Panc1 (cell line): ENCODE measurements around the gene NOVA2. TPM values are rescaled to one million over a fixed set of nuclear protein-coding genes. Genes with fewer than 3 reads are reported as not detected.

Source experiments
- ATAC-seq: fragments of 200-7000 bp; cut with Tn5 transposase; 2 replicates; pipeline ENCODE4 v1.9.1; 2020; ENCODE audit warnings: mild to moderate bottlenecking, moderate library complexity
- BruUV-seq: library from RNA; stranded (reverse); fragments of 400-500 nt; replicated peaks from 2 replicates; lab custom pipeline; 2021; lab: Mats Ljungman, UMichigan
- CTCF ChIA-PET: fragments of 300-600 bp; sonication (Branson Sonifier 250); formaldehyde crosslinking; loops from one replicate; lab custom pipeline; 2022; ENCODE audit warnings: antibody characterized with exemption; lab: Charles Lee
- POLR2A ChIA-PET: fragments of 300-600 bp; sonication (Branson Sonifier 250); formaldehyde crosslinking; loops from one replicate; lab custom pipeline; 2022; ENCODE audit warnings: antibody characterized with exemption; lab: Charles Lee
- DNase-seq: peaks from one replicate; pipeline ENCODE4 v3.0.0-alpha.2; 2010; ENCODE audit warnings: low read depth, low spot score
- H3K27ac ChIP-seq: 2 replicates; pipeline ENCODE4 v1.5.1; 2011; ENCODE audit warnings: mild to moderate bottlenecking, low read length, inconsistent platforms
- H3K27me3 ChIP-seq: fragments of 200-500 bp; sonication (Bioruptor generic); 2 replicates; pipeline ENCODE4 v1.6.0; 2014; ENCODE audit warnings: low read length, inconsistent platforms; ENCODE audit not compliant: control insufficient read depth, insufficient read depth
- H3K36me3 ChIP-seq: fragments of 200-500 bp; sonication (Bioruptor generic); 2 replicates; pipeline ENCODE4 v1.5.1; 2014; ENCODE audit warnings: inconsistent platforms, mild to moderate bottlenecking, low read length, moderate library complexity; ENCODE audit not compliant: control insufficient read depth, insufficient read depth
- H3K4me1 ChIP-seq: 2 replicates; pipeline ENCODE4 v1.5.1; 2011; ENCODE audit warnings: inconsistent platforms, mild to moderate bottlenecking, low read length, moderate library complexity; ENCODE audit not compliant: control insufficient read depth, insufficient read depth
- H3K4me3 ChIP-seq, 2 experiments: 2 replicates each; pipeline ENCODE4 v1.5.1; 2011 to 2012; ENCODE audit warnings: low read depth in 2 of 2, low read length in 2 of 2, mild to moderate bottlenecking in 2 of 2, inconsistent platforms in 1 of 2, moderate library complexity in 1 of 2
- H3K9me3 ChIP-seq: fragments of 200-500 bp; sonication (Bioruptor generic); 2 replicates; pipeline ENCODE4 v1.5.1; 2014; ENCODE audit warnings: low read depth, mild to moderate bottlenecking, inconsistent platforms, low read length, moderate library complexity; ENCODE audit not compliant: control insufficient read depth, insufficient read depth
- CTCF ChIP-seq: fragments of 450-650 bp; IDR thresholded peaks from 2 replicates; pipeline ENCODE4 v1.5.1; 2017; ENCODE audit warnings: mild to moderate bottlenecking
- POLR2AphosphoS5 ChIP-seq: IDR thresholded peaks from 2 replicates; pipeline ENCODE4 v1.6.1; 2012; ENCODE audit warnings: mild to moderate bottlenecking, low read depth, low read length, moderate library complexity
- REST ChIP-seq, 2 experiments: IDR thresholded peaks; 2 replicates each; pipeline ENCODE4 v1.6.1; 2011 to 2012; ENCODE audit warnings: low read depth in 2 of 2, control low read depth in 1 of 2, low read length in 1 of 2, mild to moderate bottlenecking in 1 of 2, moderate library complexity in 1 of 2; ENCODE audit not compliant: insufficient read depth in 1 of 2
- SIN3A ChIP-seq: IDR thresholded peaks from 2 replicates; pipeline ENCODE4 v1.6.1; 2012; ENCODE audit warnings: low read depth, mild to moderate bottlenecking, low read length, moderate library complexity, borderline replicate concordance; ENCODE audit not compliant: insufficient read depth
- TCF7L2 ChIP-seq: IDR thresholded peaks from 2 replicates; pipeline ENCODE4 v1.6.1; 2011; ENCODE audit warnings: mild to moderate bottlenecking, low read depth, low read length, inconsistent platforms
- in situ Hi-C: cut with HindIII; loops from 2 replicates; pipeline ENCODE4 v1.10.0; 2016; ENCODE audit warnings: low sequenced_read_pairs, low pct_unique_long_range_greater_than_20kb
- intact Hi-C: fragments of 100-400 bp; cut with micrococcal nuclease; formaldehyde crosslinking; loops from one replicate; pipeline ENCODE4 v1.10.0; 2022; ENCODE audit not compliant: unreplicated experiment
- total RNA-seq: library from RNA; stranded (reverse); gene quantifications from one replicate; pipeline ENCODE4 v1.2.1, GENCODE V29; 2021; ENCODE audit not compliant: unreplicated experiment

The NOVA2 gene
- total RNA-seq, 1 experiment from 2014 or later, result 0.44 TPM

GRCh38 chr19:45967246-45967645, 6.4 kb downstream of the NOVA2 start:
- H3K27ac ChIP-seq, result no peak overlapping the region
- BruUV-seq, result no TSS peak
- no peaks in the 10 kb centered on the region for H3K27me3 ChIP-seq
- ATAC-seq, result no peak
- TF ChIP-seq SIN3A (no peak), TCF7L2 (no peak), POLR2AphosphoS5 (no peak), REST (IDR thresholded peaks at IDR 0.05; ENCODE audit: insufficient read depth in 1 of 2, low read depth in 2 of 2, low read length in 1 of 2) (no peak), CTCF (no peak)
- intact Hi-C loops, result no loop called here
- in situ Hi-C loops, result no loop called here
- DNase-seq, result no peak
- CTCF ChIA-PET, result no interaction called here
- H3K4me3 ChIP-seq, result no peak overlapping the region
- 0 out of 2 replicates have a peak, but pooled peaks cover 5% of the 10 kb centered on the region for H3K4me1 ChIP-seq
- POLR2A ChIA-PET, result no interaction called here
- H3K36me3 ChIP-seq, result no peaks in the 10 kb centered on the region
- H3K9me3 ChIP-seq, result no peaks in the 10 kb centered on the region

- ChIA-PET POLR2A (no interaction called here), CTCF (no interaction called here)
- DNase-seq (no peak), ATAC-seq (no peak)
- Histone ChIP-seq H3K36me3 (no peaks in the 10 kb centered on the region), H3K27ac (no peak overlapping the region), H3K9me3 (no peaks in the 10 kb centered on the region), H3K4me1 (no peaks in the 10 kb centered on the region), H3K27me3 (no peaks in the 10 kb centered on the region), H3K4me3 (no peak overlapping the region)
- in situ Hi-C loops (no loop called here), intact Hi-C loops (no loop called here)
- no TSS peak for BruUV-seq
- TF ChIP-seq POLR2AphosphoS5, result no peak
- TF ChIP-seq CTCF, result no peak
- no peak for TF ChIP-seq REST (IDR thresholded peaks at IDR 0.05; ENCODE audit: insufficient read depth in 1 of 2, low read depth in 2 of 2, low read length in 1 of 2)
- no peak for TF ChIP-seq TCF7L2
- no peak for TF ChIP-seq SIN3A
Observed at GRCh38 chr19:45962021-45962420, 11.6 kb downstream of the NOVA2 start.
